Left ventricle myocardium inferior (tissue), 1 donor: ENCODE measurements around the gene IFITM10. TPM values are rescaled to one million over a fixed set of nuclear protein-coding genes. Genes with fewer than 3 reads are reported as not detected.
"Not testable (repeated sequence)": the region's sequence is repeated elsewhere in the genome, so short reads cannot be mapped to it uniquely, and the experiment has no call there.

ENCODE experiments used
- DNase-seq: peaks from one replicate; pipeline ENCODE4 v3.0.0-alpha.2; 2020
- H3K27ac ChIP-seq: fragments of 200-600 bp; replicated peaks from 2 replicates; pipeline ENCODE4 v1.8.0; 2021
- H3K27me3 ChIP-seq: fragments of 200-600 bp; 2 replicates; pipeline ENCODE4 v1.8.0; 2021; ENCODE audit warnings: low read depth
- H3K36me3 ChIP-seq: fragments of 200-600 bp; 2 replicates; pipeline ENCODE4 v1.8.0; 2021
- H3K4me1 ChIP-seq: fragments of 200-600 bp; 2 replicates; pipeline ENCODE4 v1.8.0; 2021
- H3K4me3 ChIP-seq: fragments of 200-600 bp; 2 replicates; pipeline ENCODE4 v1.8.0; 2021; ENCODE audit warnings: mild to moderate bottlenecking, moderate library complexity
- H3K9me3 ChIP-seq: fragments of 200-600 bp; replicated peaks from 2 replicates; pipeline ENCODE4 v1.8.0; 2021
- intact Hi-C: fragments of 100-400 bp; cut with micrococcal nuclease; formaldehyde crosslinking; loops from one replicate; pipeline ENCODE4 v1.11.0; 2022
- total RNA-seq: library from RNA; stranded (reverse); fragmentation: NEBNext Ultra II Directional; extraction: Animal tissue kit (Norgen Biotek cat#: 25700); gene quantifications from one replicate; pipeline ENCODE4 v1.2.1, GENCODE V29; 2021
- donor health status: DM: no; HTN: yes; CAD: no; lungs with severe emphysema.

The IFITM10 gene
- total RNA-seq, 1 donor from 2014 or later, result 0.58 TPM

DNA sequence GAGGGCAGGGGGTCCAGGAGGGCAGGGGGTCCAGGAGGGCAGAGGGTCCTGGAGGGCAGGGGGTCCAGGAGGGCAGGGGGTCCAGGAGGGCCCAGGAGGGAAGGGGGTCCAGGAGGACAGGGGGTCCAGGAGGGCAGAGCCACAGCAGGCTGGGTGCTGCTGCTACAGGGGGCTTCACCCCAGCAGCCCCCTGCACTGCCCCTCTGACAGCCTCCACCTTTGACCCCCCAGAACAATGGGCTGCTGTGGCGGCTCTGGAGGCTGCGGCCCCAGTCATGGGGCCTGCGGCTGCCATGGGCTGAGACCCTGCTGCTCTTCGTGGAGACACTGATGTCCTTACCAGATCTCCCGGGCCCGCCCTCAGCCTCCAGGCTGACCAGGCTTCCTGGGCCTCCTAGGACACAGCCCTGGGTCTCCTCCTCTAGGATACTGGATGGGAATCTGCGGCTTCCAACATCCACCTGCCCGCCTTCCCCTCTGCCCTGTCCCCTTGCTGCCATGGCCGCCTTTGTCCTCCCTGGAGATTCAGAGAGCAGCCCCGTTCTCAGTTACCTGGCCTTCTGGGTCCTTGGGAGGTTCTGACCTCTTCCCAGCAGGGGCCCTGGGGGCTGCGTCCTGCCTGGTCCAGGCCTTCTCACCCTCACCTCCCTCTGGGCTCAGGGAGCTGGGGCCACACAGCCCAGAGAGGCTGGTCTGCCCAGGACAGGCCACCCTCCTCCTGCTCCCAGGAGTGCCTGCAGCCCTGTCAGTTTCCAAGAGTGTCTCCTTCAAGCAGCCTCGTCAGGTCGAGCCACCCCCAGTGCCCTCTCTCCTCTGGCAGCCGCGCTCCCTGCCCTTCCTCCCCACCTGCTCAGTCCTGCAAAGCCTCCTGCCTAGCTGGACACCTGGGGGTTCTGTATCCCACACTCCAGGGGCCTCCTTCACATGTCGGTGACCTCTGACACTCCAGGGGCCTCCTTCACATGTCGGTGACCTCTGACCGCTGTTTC is 65.2 kb downstream of the IFITM10 start:
- H3K36me3 ChIP-seq, H3K4me3 ChIP-seq, intact Hi-C loops, H3K27ac ChIP-seq, H3K4me1 ChIP-seq, H3K9me3 ChIP-seq, DNase-seq: not testable (repeated sequence)
- peaks cover 38% of the 10 kb centered on the region for H3K27me3 ChIP-seq

DNA sequence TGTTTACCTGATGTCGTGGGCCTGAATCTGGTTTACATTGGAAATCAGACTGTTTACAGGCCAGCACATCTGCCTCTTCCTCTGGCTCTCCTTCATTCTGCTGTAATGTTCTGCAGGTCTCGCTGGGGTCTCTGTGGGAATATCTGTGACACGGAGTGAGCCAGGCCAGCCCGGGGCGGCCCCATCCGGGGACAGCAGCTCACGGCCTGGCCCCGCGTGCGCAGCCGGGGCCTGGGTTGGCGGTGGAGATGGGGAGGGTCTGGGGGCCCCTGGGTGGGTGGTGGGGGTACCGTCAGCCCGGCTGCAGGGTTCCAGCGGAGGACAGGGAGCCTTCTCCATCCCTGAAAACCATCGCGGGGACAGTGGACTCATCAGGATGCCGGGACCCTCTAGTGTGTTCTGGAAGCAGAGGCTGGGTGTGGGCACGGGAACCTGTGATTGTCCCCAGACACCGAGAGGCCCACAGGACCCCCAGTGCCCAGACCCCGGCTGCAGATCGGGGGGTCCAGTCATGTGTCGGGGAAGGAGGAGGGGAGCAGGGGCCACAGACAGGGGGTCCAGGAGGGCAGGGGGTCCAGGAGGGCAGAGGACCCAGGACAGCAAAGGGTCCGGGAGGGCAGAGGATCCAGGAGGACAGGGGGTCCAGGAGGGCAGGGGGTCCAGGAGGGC is 66.4 kb downstream of the IFITM10 start:
- H3K4me1 ChIP-seq, H3K4me3 ChIP-seq, H3K9me3 ChIP-seq, intact Hi-C loops, DNase-seq, H3K36me3 ChIP-seq, H3K27ac ChIP-seq: not testable (repeated sequence)
- H3K27me3 ChIP-seq, result peaks cover 39% of the 10 kb centered on the region

DNA sequence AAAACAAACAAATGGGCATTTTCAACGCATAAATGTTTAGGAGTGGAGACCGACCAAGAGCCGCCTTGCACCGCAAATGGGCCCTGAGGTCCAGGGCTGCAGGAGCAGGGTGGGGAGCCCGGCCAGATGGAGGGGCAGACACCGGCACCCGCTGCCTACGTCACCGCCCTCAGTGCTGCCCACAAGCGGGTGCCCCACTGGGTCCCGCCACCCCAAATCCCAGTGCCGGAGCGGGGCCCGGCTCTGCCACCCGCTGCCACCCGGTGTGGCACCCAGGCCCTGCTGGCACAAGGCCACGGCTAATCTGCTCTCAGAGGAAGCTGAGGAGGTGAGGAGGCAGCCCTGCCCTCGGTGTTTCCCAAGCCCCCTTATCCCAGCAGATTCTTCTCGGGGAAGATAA is 67.2 kb downstream of the IFITM10 start:
- H3K27me3 ChIP-seq, result peaks cover 44% of the 10 kb centered on the region
- intact Hi-C loops, H3K4me3 ChIP-seq, DNase-seq, H3K9me3 ChIP-seq, H3K4me1 ChIP-seq, H3K27ac ChIP-seq, H3K36me3 ChIP-seq: not testable (repeated sequence)

Other genes starting within 250 kb of the IFITM10 start
- gene DUSP8, start 178.3 kb downstream of the IFITM10 start, total RNA-seq, result 15.3 TPM
- gene KRTAP5-1, start 165.3 kb downstream of the IFITM10 start, total RNA-seq, result not detected
- gene KRTAP5-2, start 152.3 kb downstream of the IFITM10 start, total RNA-seq, result not detected
- not detected for gene KRTAP5-3, start 142.1 kb downstream of the IFITM10 start, total RNA-seq
- not detected for gene KRTAP5-4, start 128.5 kb downstream of the IFITM10 start, total RNA-seq
- gene KRTAP5-5, start 120.8 kb downstream of the IFITM10 start, total RNA-seq, result not detected
- not detected for gene KRTAP5-6, start 53.4 kb downstream of the IFITM10 start, total RNA-seq
- gene CTSD, start 13.3 kb upstream of the IFITM10 start, total RNA-seq, result 831 TPM
- gene SYT8, start 84.4 kb upstream of the IFITM10 start, total RNA-seq, result not detected
- gene TNNI2, start 88.4 kb upstream of the IFITM10 start, total RNA-seq, result not detected
- 19.7 TPM for gene LSP1, start 102.5 kb upstream of the IFITM10 start, total RNA-seq
- 2.4 TPM for gene PRR33, start 141.3 kb upstream of the IFITM10 start, total RNA-seq
- gene TNNT3, start 169.1 kb upstream of the IFITM10 start, total RNA-seq, result 30.7 TPM
- gene MRPL23, start 196.7 kb upstream of the IFITM10 start, total RNA-seq, result 93.6 TPM
- 634 TPM for gene H19, start 247.2 kb upstream of the IFITM10 start, total RNA-seq